Measurements from ENCODE around the gene ACTA2.

DNA sequence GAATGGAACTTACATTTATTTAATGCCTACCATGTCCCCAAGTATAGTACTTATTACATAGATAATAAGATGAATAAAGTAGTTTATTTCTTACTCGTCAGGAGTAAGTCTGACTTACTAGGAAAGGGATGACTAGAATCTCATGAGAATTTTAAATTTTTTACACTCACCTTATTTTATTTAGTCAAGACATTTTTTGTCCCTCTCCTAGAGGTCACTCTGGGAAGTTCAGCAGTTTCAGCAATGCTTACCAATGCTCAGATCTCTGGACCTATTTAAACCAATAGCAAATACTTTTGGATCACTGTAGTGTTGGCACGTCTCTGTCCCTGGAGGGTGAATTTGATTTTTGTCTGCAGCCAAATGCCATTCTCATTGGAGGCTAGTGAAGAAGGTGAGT lies 10.7 kb upstream of the ACTA2 start:
- TF ChIP-seq, protein P1, sequence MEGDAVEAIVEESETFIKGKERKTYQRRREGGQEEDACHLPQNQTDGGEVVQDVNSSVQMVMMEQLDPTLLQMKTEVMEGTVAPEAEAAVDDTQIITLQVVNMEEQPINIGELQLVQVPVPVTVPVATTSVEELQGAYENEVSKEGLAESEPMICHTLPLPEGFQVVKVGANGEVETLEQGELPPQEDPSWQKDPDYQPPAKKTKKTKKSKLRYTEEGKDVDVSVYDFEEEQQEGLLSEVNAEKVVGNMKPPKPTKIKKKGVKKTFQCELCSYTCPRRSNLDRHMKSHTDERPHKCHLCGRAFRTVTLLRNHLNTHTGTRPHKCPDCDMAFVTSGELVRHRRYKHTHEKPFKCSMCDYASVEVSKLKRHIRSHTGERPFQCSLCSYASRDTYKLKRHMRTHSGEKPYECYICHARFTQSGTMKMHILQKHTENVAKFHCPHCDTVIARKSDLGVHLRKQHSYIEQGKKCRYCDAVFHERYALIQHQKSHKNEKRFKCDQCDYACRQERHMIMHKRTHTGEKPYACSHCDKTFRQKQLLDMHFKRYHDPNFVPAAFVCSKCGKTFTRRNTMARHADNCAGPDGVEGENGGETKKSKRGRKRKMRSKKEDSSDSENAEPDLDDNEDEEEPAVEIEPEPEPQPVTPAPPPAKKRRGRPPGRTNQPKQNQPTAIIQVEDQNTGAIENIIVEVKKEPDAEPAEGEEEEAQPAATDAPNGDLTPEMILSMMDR (conservative IDR thresholded peaks at IDR 0.05) = peak; percentile 2; the same call in 1 of the 2 replicates
- TF ChIP-seq ZFX (IDR thresholded peaks at IDR 0.05) = no peak

Measured in C4-2B (cell line).